IMR-90 (cell line): ENCODE data around the gene NR6A1. TPM values are rescaled to one million over a fixed set of nuclear protein-coding genes. Genes with fewer than 3 reads are reported as not detected.

ENCODE experiments used
- ATAC-seq: fragments of 200-7000 bp; cut with Tn5 transposase; 2 replicates; pipeline ENCODE4 v1.9.1; 2020; ENCODE audit warnings: low read depth, mild to moderate bottlenecking, moderate library complexity
- BruUV-seq: library from RNA; stranded (reverse); fragments of 400-500 nt; replicated peaks from 2 replicates; lab custom pipeline; 2021; lab: Mats Ljungman, UMichigan
- CTCF ChIA-PET: fragments of 300-600 bp; formaldehyde crosslinking; extraction: SDS; loops from one replicate; lab custom pipeline; 2021; ENCODE audit warnings: antibody characterized with exemption; lab: Yijun Ruan, JAX
- POLR2A ChIA-PET: fragments of 300-600 bp; sonication (Branson Sonifier 250); formaldehyde crosslinking; loops from one replicate; lab custom pipeline; 2022; ENCODE audit warnings: antibody characterized with exemption; ENCODE audit not compliant: unreplicated experiment; lab: Charles Lee
- DNase-seq: peaks from one replicate; pipeline ENCODE4 v3.0.0; 2013
- H2AFZ ChIP-seq: replicated peaks from 2 replicates; pipeline ENCODE3; 2013; ENCODE audit warnings: low read length, mild to moderate bottlenecking; ENCODE audit not compliant: poor library complexity
- H2AK5ac ChIP-seq: 2 replicates; pipeline ENCODE4 v1.6.1; 2013; ENCODE audit warnings: low read depth, low read length, inconsistent platforms
- H2AK9ac ChIP-seq: replicated peaks from 2 replicates; pipeline ENCODE3; 2013; ENCODE audit warnings: mild to moderate bottlenecking, low read depth, low read length, moderate library complexity; ENCODE audit not compliant: poor library complexity
- H2BK120ac ChIP-seq: 2 replicates; pipeline ENCODE4 v1.6.1; 2013; ENCODE audit warnings: low read depth, low read length, inconsistent platforms
- H2BK15ac ChIP-seq: 3 replicates; pipeline ENCODE4 v1.6.1; 2013; ENCODE audit warnings: low read depth, low read length, inconsistent platforms
- H2BK20ac ChIP-seq: 2 replicates; pipeline ENCODE4 v1.6.1; 2013; ENCODE audit warnings: low read depth, mild to moderate bottlenecking, inconsistent platforms, low read length, moderate library complexity
- H2BK5ac ChIP-seq: 2 replicates; pipeline ENCODE4 v1.6.1; 2013; ENCODE audit warnings: mild to moderate bottlenecking, low read depth, low read length, inconsistent platforms; ENCODE audit not compliant: poor library complexity, severe bottlenecking
- H3K14ac ChIP-seq: replicated peaks from 2 replicates; pipeline ENCODE4 v1.6.1; 2013; ENCODE audit warnings: low read depth, low read length, inconsistent platforms
- H3K18ac ChIP-seq: 2 replicates; pipeline ENCODE4 v1.6.1; 2013; ENCODE audit warnings: low read depth, low read length, control low read depth
- H3K23ac ChIP-seq: 2 replicates; pipeline ENCODE4 v1.6.1; 2013; ENCODE audit warnings: low read depth, low read length, inconsistent platforms
- H3K27ac ChIP-seq: 2 replicates; pipeline ENCODE4 v1.5.1; 2013; ENCODE audit warnings: mild to moderate bottlenecking, control low read depth, low read length; ENCODE audit not compliant: insufficient read depth
- H3K27me3 ChIP-seq: 2 replicates; pipeline ENCODE4 v1.6.1; 2013; ENCODE audit warnings: low read length; ENCODE audit not compliant: control insufficient read depth, insufficient read depth
- H3K36me3 ChIP-seq: 2 replicates; pipeline ENCODE4 v1.6.1; 2013; ENCODE audit warnings: low read length, mixed read lengths; ENCODE audit not compliant: control insufficient read depth, insufficient read depth
- H3K4ac ChIP-seq: 2 replicates; pipeline ENCODE4 v1.6.1; 2013; ENCODE audit warnings: low read depth, low read length, inconsistent platforms
- H3K4me1 ChIP-seq: 2 replicates; pipeline ENCODE4 v1.6.1; 2013; ENCODE audit warnings: low read length, mixed read lengths; ENCODE audit not compliant: control insufficient read depth, insufficient read depth
- H3K4me2 ChIP-seq: 2 replicates; pipeline ENCODE4 v1.6.1; 2013; ENCODE audit warnings: low read depth, mild to moderate bottlenecking, control low read depth, low read length, moderate library complexity
- H3K4me3 ChIP-seq: 2 replicates; pipeline ENCODE4 v1.5.1; 2013; ENCODE audit warnings: low read depth, mild to moderate bottlenecking, control low read depth, low read length, moderate library complexity; ENCODE audit not compliant: insufficient read depth
- H3K56ac ChIP-seq: 2 replicates; pipeline ENCODE4 v1.6.1; 2013; ENCODE audit warnings: low read length, inconsistent platforms; ENCODE audit not compliant: insufficient read depth; ENCODE audit errors: extremely low read depth
- H3K79me1 ChIP-seq, 2 experiments: 2 replicates each; pipeline ENCODE4 v1.6.1; 2013; ENCODE audit warnings: low read length in 2 of 2, inconsistent platforms in 1 of 2, low read depth in 1 of 2
- H3K9ac ChIP-seq: 2 replicates; pipeline ENCODE4 v1.6.1; 2013; ENCODE audit warnings: low read depth, low read length, control low read depth
- H3K9me1 ChIP-seq: 2 replicates; pipeline ENCODE4 v1.6.1; 2013; ENCODE audit warnings: low read length, inconsistent platforms; ENCODE audit not compliant: insufficient read depth
- H3K9me3 ChIP-seq: 2 replicates; pipeline ENCODE4 v1.6.1; 2013; ENCODE audit warnings: low read length; ENCODE audit not compliant: control insufficient read depth, insufficient read depth
- H4K20me1 ChIP-seq: 2 replicates; pipeline ENCODE4 v1.6.1; 2013; ENCODE audit warnings: low read length, inconsistent platforms; ENCODE audit not compliant: insufficient read depth
- H4K5ac ChIP-seq: 2 replicates; pipeline ENCODE4 v1.6.1; 2013; ENCODE audit warnings: mild to moderate bottlenecking, low read depth, low read length, control low read depth
- H4K8ac ChIP-seq, 2 experiments: 2 replicates each; pipeline ENCODE4 v1.6.1; 2013; ENCODE audit warnings: low read depth in 2 of 2, low read length in 2 of 2, control low read depth in 1 of 2, inconsistent platforms in 1 of 2
- H4K91ac ChIP-seq: 2 replicates; pipeline ENCODE4 v1.6.1; 2013; ENCODE audit warnings: low read depth, low read length, inconsistent platforms; ENCODE audit not compliant: insufficient read depth
- BHLHE40 ChIP-seq: fragments of 150-350 bp; IDR thresholded peaks from 2 replicates; pipeline ENCODE4 v1.6.1; 2016; ENCODE audit warnings: mild to moderate bottlenecking, low read depth, low read length
- CEBPB ChIP-seq: IDR thresholded peaks from 2 replicates; pipeline ENCODE4 v1.6.1; 2012; ENCODE audit warnings: low read depth, low read length, improper control_type of control experiment
- CHD1 ChIP-seq: IDR thresholded peaks from 2 replicates; pipeline ENCODE4 v1.6.1; 2012; ENCODE audit warnings: low read depth, low read length, improper control_type of control experiment
- MAFK ChIP-seq: IDR thresholded peaks from 2 replicates; pipeline ENCODE4 v1.6.1; 2012; ENCODE audit warnings: low read depth, low read length, improper control_type of control experiment
- RAD21 ChIP-seq: IDR thresholded peaks from 2 replicates; pipeline ENCODE4 v1.6.1; 2012; ENCODE audit warnings: low read length, improper control_type of control experiment
- WGBS, 2 experiments: methylation state at CpG; one replicate each; pipeline versions ENCODE4 v1.1.5 to v1.1.7; 2013; ENCODE audit warnings: missing lambda C conversion rate in 2 of 2; ENCODE audit not compliant: insufficient read length in 1 of 2; ENCODE audit errors: extremely low coverage in 2 of 2; 5-methylcytosine and 5-hydroxymethylcytosine counted together
- dilution Hi-C: fragments of 300-500 bp; cut with HindIII; formaldehyde crosslinking; loops from one replicate; pipeline ENCODE4 v1.14.3; 2018; ENCODE audit warnings: low sequenced_read_pairs; ENCODE audit not compliant: unreplicated experiment
- in situ Hi-C: fragments of 300-500 bp; cut with MboI; formaldehyde crosslinking; loops from 3 replicates; pipeline ENCODE4 v1.14.3; 2019; ENCODE audit warnings: low sequenced_read_pairs, inconsistent platforms, mixed read lengths
- intact Hi-C: fragments of 100-400 bp; cut with micrococcal nuclease; formaldehyde crosslinking; loops from 2 replicates; pipeline ENCODE4 v1.10.0; 2022
- polyA plus RNA-seq, 3 experiments: library from polyadenylated mRNA; depleted of rRNA; stranded (reverse); fragments of >200 nt; gene quantifications; 2 replicates each; pipeline ENCODE4 v1.2.3, GENCODE V29; 2012; ENCODE audit warnings: low replicate concordance in 1 of 3
- total RNA-seq: library from RNA; depleted of rRNA; stranded (reverse); fragments of >200 nt; gene quantifications from 2 replicates; pipeline ENCODE4 v1.2.3, GENCODE V29; 2012
- TF ChIP-seq, protein P1 (sequence below): fragments of 150-350 bp; IDR thresholded peaks from 2 replicates; pipeline ENCODE4 v1.6.1; 2016; ENCODE audit warnings: low read depth, mild to moderate bottlenecking, low read length, moderate library complexity, borderline replicate concordance

Gene NR6A1
- total and polyA plus RNA-seq, 2 of the 4 experiments (the other 2 are of a cell fraction): 0.14 to 0.36 TPM

DNA sequence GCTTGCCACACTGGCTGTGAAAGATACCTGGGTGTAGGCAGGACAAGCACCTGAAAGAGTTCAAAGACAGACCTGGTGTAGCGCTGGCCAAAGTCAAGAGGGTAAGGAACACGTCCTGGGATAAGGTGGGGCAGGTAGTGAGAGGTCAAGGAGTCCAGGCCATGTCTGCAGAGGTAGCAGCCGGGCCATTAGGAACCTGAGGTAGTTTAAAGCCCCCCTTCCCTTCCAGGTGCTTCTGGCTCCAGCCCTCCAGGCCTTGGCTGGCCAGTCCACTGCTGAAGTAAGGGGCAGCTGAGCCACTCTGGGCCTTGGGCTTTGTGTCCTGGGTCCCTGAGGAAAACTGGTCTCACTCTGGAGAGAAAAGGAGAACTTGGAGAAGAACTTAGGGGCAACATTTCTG is 250.0 kb downstream of the NR6A1 start:
- in situ Hi-C loops: no loop called here

More for the DNA sequence above, 250.0 kb downstream of the NR6A1 start:
- CTCF ChIA-PET: no interaction called here
- TF ChIP-seq BHLHE40 (no peak), CHD1 (no peak), RAD21 (no peak), CEBPB (no peak), MAFK (no peak)
- TF ChIP-seq, protein P1, sequence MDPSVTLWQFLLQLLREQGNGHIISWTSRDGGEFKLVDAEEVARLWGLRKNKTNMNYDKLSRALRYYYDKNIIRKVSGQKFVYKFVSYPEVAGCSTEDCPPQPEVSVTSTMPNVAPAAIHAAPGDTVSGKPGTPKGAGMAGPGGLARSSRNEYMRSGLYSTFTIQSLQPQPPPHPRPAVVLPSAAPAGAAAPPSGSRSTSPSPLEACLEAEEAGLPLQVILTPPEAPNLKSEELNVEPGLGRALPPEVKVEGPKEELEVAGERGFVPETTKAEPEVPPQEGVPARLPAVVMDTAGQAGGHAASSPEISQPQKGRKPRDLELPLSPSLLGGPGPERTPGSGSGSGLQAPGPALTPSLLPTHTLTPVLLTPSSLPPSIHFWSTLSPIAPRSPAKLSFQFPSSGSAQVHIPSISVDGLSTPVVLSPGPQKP: no peak
- no peak overlapping the region for H3K23ac ChIP-seq
- peak overlapping the region; percentile 8 for H2AFZ ChIP-seq
- no peak overlapping the region for H3K9ac ChIP-seq
- intact Hi-C loops: no loop called here
- no peak overlapping the region for H3K4ac ChIP-seq
- DNase-seq (no peak), ATAC-seq (no peak)
- no peak overlapping the region for H3K56ac ChIP-seq
- H2AK5ac ChIP-seq: no peak overlapping the region; the same call in 1 of the 2 replicates
- POLR2A ChIA-PET: no interaction called here
- H2BK20ac ChIP-seq: no peak overlapping the region
- no peak overlapping the region for H2BK120ac ChIP-seq
- 88% methylated on average over 2 of the region's 3 CpGs; no CpG with 5 or more reads in 1 of the 2 experiments for WGBS, 2 experiments
- dilution Hi-C loops: no loop called here
- no peak overlapping the region for H3K18ac ChIP-seq
- H3K9me1 ChIP-seq: peaks cover 3% of the 10 kb centered on the region; the same call in 1 of the 2 replicates
- no peak overlapping the region for H4K5ac ChIP-seq
- no peak overlapping the region for H3K27ac ChIP-seq
- H3K9me3 ChIP-seq: no peaks in the 10 kb centered on the region
- no peak overlapping the region for H3K4me3 ChIP-seq
- BruUV-seq: no TSS peak
- H3K4me2 ChIP-seq: no peak overlapping the region
- no peaks in the 10 kb centered on the region for H3K79me1 ChIP-seq
- no peak overlapping the region; the same call in 2 of the 3 replicates for H2BK15ac ChIP-seq
- peaks cover 23% of the 10 kb centered on the region for H3K27me3 ChIP-seq
- no peak overlapping the region for H4K91ac ChIP-seq
- H3K36me3 ChIP-seq: no peaks in the 10 kb centered on the region
- no peak overlapping the region for H2AK9ac ChIP-seq
- no peak overlapping the region for H3K14ac ChIP-seq
- peaks cover 4% of the 10 kb centered on the region for H3K4me1 ChIP-seq
- H2BK5ac ChIP-seq: no peak overlapping the region
- H4K20me1 ChIP-seq: no peaks in the 10 kb centered on the region
- H4K8ac ChIP-seq: no peak overlapping the region
